Dermis blood vessel endothelial cell (primary cell): ENCODE data around the gene FAM171A1. TPM values are rescaled to one million over a fixed set of nuclear protein-coding genes. Genes with fewer than 3 reads are reported as not detected.
"Not testable (repeated sequence)": the region's sequence is repeated elsewhere in the genome, so short reads cannot be mapped to it uniquely, and the experiment has no call there.

Source experiments
- DNase-seq: peaks from one replicate; pipeline ENCODE4 v3.0.0; 2010
- total RNA-seq: library from RNA; depleted of rRNA; stranded (reverse); fragments of >200 nt; gene quantifications from 2 replicates; pipeline ENCODE4 v1.2.3, GENCODE V29; 2014

The FAM171A1 gene
- total RNA-seq, 1 donor from 2014 or later = 40.0 TPM

- DNase-seq = no peak
Measured at GRCh38 chr10:15344256-15344875, 26.7 kb downstream of the FAM171A1 start.

GRCh38 chr10:15342970-15343369 lies 28.1 kb downstream of the FAM171A1 start:
- no peak for DNase-seq

GRCh38 chr10:15341502-15342128 lies 29.5 kb downstream of the FAM171A1 start:
- DNase-seq = no peak

GRCh38 chr10:15339892-15340291 lies 31.2 kb downstream of the FAM171A1 start:
- DNase-seq = no peak

- DNase-seq = not testable (repeated sequence)
Measured at GRCh38 chr10:15337441-15337923, 33.6 kb downstream of the FAM171A1 start.

GRCh38 chr10:15336211-15336610 lies 34.9 kb downstream of the FAM171A1 start:
- no peak for DNase-seq

- DNase-seq = no peak
Measured at GRCh38 chr10:15335508-15335907, 35.6 kb downstream of the FAM171A1 start.

- DNase-seq = no peak
Measured at GRCh38 chr10:15334650-15335323, 36.3 kb downstream of the FAM171A1 start.

GRCh38 chr10:15333909-15334649 lies 37.0 kb downstream of the FAM171A1 start:
- no peak for DNase-seq

GRCh38 chr10:15333181-15333580 lies 37.9 kb downstream of the FAM171A1 start:
- not testable (repeated sequence) for DNase-seq

- no peak for DNase-seq
Measured at GRCh38 chr10:15331461-15331860, 39.6 kb downstream of the FAM171A1 start.

- DNase-seq = no peak
Measured at GRCh38 chr10:15329437-15329836, 41.7 kb downstream of the FAM171A1 start.

GRCh38 chr10:15325944-15326284 lies 45.2 kb downstream of the FAM171A1 start:
- peak; percentile 24 for DNase-seq

GRCh38 chr10:15325243-15325943 lies 45.7 kb downstream of the FAM171A1 start:
- peak; percentile 91 for DNase-seq

GRCh38 chr10:15324611-15325010 lies 46.5 kb downstream of the FAM171A1 start:
- no peak for DNase-seq

GRCh38 chr10:15324113-15324512 lies 47.0 kb downstream of the FAM171A1 start:
- DNase-seq = no peak

GRCh38 chr10:15322356-15322755 lies 48.7 kb downstream of the FAM171A1 start:
- no peak for DNase-seq

- DNase-seq = no peak
Measured at GRCh38 chr10:15321431-15322341, 49.4 kb downstream of the FAM171A1 start.

- DNase-seq = no peak
Measured at GRCh38 chr10:15320522-15321203, 50.4 kb downstream of the FAM171A1 start.

GRCh38 chr10:15320118-15320517 lies 51.0 kb downstream of the FAM171A1 start:
- DNase-seq = no peak
